Osteoblast (primary cell): ENCODE measurements around the gene RCOR1. TPM values are rescaled to one million over a fixed set of nuclear protein-coding genes. Genes with fewer than 3 reads are reported as not detected.

Experiments used
- DNase-seq: peaks from one replicate; pipeline ENCODE4 v3.0.0; 2011; ENCODE audit warnings: low spot score, mixed read lengths; ENCODE audit not compliant: insufficient read length; ENCODE audit errors: missing footprints
- H2AFZ ChIP-seq: 2 replicates; pipeline ENCODE4 v1.6.0; 2011; ENCODE audit warnings: mild to moderate bottlenecking, low read length
- H3K27ac ChIP-seq: 2 replicates; pipeline ENCODE4 v1.5.1; 2011; ENCODE audit warnings: mild to moderate bottlenecking, low read depth, low read length, moderate library complexity
- H3K27me3 ChIP-seq: 2 replicates; pipeline ENCODE4 v1.6.0; 2012; ENCODE audit warnings: mild to moderate bottlenecking, control low read depth, inconsistent platforms, low read length, moderate library complexity; ENCODE audit not compliant: insufficient read depth
- H3K36me3 ChIP-seq: 2 replicates; pipeline ENCODE4 v1.5.1; 2011; ENCODE audit warnings: mild to moderate bottlenecking, low read length, control low read depth, moderate library complexity; ENCODE audit not compliant: insufficient read depth
- H3K4me1 ChIP-seq: 2 replicates; pipeline ENCODE4 v1.5.1; 2011; ENCODE audit warnings: mild to moderate bottlenecking, low read length, control low read depth, moderate library complexity; ENCODE audit not compliant: insufficient read depth
- H3K4me2 ChIP-seq: 2 replicates; pipeline ENCODE4 v1.6.0; 2011; ENCODE audit warnings: mild to moderate bottlenecking, low read length; ENCODE audit not compliant: insufficient read depth
- H3K4me3 ChIP-seq: fragments of 200-600 bp; sonication (generic); 3 replicates; pipeline ENCODE4 v1.5.1; 2012; ENCODE audit warnings: mild to moderate bottlenecking, low read length, inconsistent platforms; ENCODE audit not compliant: insufficient read depth
- H3K79me2 ChIP-seq: 2 replicates; pipeline ENCODE4 v1.6.0; 2012; ENCODE audit warnings: mild to moderate bottlenecking, low read length, control low read depth, inconsistent platforms; ENCODE audit not compliant: insufficient read depth
- H3K9me3 ChIP-seq: 2 replicates; pipeline ENCODE4 v1.5.1; 2011; ENCODE audit warnings: low read depth, low read length, control low read depth
- H4K20me1 ChIP-seq: 2 replicates; pipeline ENCODE4 v1.6.0; 2012; ENCODE audit warnings: mild to moderate bottlenecking, low read length, control low read depth; ENCODE audit not compliant: insufficient read depth
- total RNA-seq: library from RNA; depleted of rRNA; stranded (reverse); fragments of >200 nt; gene quantifications from 2 replicates; pipeline ENCODE4 v1.2.3, GENCODE V29; 2012
- TF ChIP-seq, protein P1 (sequence below): IDR thresholded peaks from 2 replicates; pipeline ENCODE4 v1.5.1; 2011; ENCODE audit warnings: mild to moderate bottlenecking, low read depth, low read length, moderate library complexity; ENCODE audit errors: extremely low read depth

Gene RCOR1
- total RNA-seq, 1 donor, result 11.6 TPM

- Histone ChIP-seq H3K4me3 (no peak overlapping the region), H3K27ac (no peak overlapping the region), H3K4me1 (no peaks in the 10 kb centered on the region), H4K20me1 (no peaks in the 10 kb centered on the region), H2AFZ (no peak overlapping the region), H3K79me2 (no peaks in the 10 kb centered on the region), H3K27me3 (no peaks in the 10 kb centered on the region), H3K9me3 (no peaks in the 10 kb centered on the region), H3K36me3 (peaks cover 33% of the 10 kb centered on the region), H3K4me2 (no peak overlapping the region)
- DNase-seq, result peak; percentile 53
- TF ChIP-seq, protein P1, sequence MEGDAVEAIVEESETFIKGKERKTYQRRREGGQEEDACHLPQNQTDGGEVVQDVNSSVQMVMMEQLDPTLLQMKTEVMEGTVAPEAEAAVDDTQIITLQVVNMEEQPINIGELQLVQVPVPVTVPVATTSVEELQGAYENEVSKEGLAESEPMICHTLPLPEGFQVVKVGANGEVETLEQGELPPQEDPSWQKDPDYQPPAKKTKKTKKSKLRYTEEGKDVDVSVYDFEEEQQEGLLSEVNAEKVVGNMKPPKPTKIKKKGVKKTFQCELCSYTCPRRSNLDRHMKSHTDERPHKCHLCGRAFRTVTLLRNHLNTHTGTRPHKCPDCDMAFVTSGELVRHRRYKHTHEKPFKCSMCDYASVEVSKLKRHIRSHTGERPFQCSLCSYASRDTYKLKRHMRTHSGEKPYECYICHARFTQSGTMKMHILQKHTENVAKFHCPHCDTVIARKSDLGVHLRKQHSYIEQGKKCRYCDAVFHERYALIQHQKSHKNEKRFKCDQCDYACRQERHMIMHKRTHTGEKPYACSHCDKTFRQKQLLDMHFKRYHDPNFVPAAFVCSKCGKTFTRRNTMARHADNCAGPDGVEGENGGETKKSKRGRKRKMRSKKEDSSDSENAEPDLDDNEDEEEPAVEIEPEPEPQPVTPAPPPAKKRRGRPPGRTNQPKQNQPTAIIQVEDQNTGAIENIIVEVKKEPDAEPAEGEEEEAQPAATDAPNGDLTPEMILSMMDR, result no peak
Measured at GRCh38 chr14:102729268-102729667, 136.8 kb downstream of the RCOR1 start.

DNA sequence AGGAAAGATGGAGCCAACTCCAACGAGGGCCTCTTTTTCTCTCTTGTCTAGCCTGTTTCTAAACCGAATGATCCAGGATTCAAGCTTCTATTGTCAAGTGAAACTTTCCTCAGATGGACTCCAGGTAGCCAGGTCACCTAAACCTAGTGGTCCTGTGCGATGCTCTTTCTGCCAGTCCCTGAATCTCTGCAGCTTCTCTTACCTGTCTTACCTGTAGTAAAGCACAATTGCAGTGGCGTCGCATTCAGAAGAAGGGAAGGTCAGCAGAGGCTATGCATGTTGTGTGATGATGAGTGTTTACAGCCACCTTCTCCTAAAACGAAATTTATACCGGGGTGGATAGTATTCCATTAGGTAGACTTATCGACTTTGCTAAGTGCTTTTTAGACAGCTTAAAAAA lies 137.4 kb downstream of the RCOR1 start:
- Histone ChIP-seq H3K27ac (no peak overlapping the region), H4K20me1 (no peaks in the 10 kb centered on the region), H3K4me2 (no peak overlapping the region), H3K4me3 (no peak overlapping the region), H3K36me3 (peaks cover 28% of the 10 kb centered on the region), H3K4me1 (no peaks in the 10 kb centered on the region), H3K79me2 (no peaks in the 10 kb centered on the region), H2AFZ (no peak overlapping the region), H3K9me3 (no peaks in the 10 kb centered on the region), H3K27me3 (no peaks in the 10 kb centered on the region)
- TF ChIP-seq, protein P1, result no peak
- no peak for DNase-seq

DNA sequence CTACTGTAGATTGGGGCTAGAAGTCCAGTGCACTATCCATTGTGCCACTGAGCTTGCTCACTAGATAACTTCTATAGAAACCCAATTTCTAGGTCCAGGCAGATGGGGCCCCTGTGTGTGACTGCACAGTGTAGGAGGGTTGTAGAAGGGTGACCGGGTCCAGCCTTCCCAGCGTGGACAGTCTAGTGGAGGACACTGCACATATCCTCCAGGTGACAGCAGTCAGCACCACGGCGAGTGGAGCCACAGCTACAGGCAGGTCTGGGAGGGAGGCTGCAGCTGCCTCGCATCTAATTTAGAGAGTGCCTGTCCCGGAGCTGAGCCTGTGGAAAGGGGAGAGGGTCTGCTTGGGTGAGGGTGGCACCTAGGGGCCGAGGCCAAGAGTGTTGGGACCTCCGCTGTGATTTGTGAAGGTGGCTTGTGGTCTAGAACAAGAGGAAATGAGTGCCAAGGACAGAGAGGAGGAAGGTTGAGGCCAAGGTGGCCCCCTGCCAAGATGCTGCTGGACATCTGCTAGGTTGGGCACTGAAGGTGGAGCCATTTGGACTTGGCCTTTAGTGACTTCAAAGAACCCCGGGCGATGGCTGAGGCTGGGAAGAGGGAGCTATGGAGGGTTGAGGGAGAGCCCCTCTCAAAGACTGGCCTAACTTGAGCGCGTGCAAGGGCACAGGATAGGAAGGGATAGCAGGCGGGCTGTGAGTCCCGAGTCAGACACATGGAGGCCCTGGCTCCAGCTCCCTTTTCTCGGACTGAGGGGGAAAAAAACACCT lies 138.8 kb downstream of the RCOR1 start:
- Histone ChIP-seq H3K27ac (no peak overlapping the region), H3K4me2 (no peak overlapping the region), H3K4me3 (no peak overlapping the region), H4K20me1 (no peaks in the 10 kb centered on the region), H3K9me3 (no peaks in the 10 kb centered on the region), H2AFZ (no peak overlapping the region), H3K79me2 (no peaks in the 10 kb centered on the region), H3K4me1 (no peaks in the 10 kb centered on the region), H3K27me3 (no peaks in the 10 kb centered on the region), H3K36me3 (peaks cover 26% of the 10 kb centered on the region)
- no peak for DNase-seq
- TF ChIP-seq, protein P1, result no peak

DNA sequence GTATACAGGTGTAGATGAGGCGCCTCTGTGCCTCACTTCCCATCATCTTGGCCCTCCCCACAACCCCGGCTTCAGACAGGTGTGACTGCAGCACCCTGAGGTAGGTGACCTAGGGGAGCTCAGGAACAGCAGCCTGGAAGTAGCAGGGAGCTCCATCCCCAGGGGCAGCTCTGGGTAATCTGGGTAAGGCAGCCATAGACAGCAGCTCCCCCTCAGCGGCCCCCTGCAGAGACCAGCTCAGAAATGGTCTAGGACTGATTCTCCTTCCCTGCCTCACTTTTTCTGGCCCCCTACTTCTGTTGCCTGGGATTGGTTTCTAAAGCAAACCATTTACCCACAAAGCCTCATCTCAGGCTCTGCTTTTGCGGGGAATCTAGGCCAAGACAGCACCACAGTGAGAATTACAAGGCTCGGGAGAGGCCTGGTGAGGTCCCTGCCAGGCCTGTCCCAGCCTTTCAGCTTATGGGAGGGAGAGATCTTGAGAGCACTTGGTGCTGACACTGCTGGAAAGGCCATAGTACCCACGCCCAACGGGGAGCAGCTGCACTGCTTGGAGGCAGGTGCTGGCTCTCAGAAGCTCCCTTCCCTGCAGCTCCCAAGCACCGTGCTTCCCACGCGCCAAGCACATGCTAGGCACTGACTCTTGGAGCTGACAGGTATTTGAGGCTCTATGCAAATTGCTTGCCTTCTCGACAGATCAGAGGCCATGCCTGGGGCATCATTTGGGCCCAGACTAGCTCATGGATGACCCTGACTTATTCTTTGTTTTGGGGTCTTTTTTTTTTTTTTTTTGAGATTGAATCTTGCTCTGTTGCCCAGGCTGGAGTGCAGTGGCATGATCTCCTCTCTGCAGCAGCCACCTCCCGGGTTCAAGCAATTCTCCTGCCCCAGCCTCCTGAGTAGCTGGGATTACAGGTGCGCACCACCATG lies 139.7 kb downstream of the RCOR1 start:
- H3K9me3 ChIP-seq, result no peaks in the 10 kb centered on the region
- no peaks in the 10 kb centered on the region for H3K79me2 ChIP-seq
- H4K20me1 ChIP-seq, result no peaks in the 10 kb centered on the region
- no peak for DNase-seq
- no peak overlapping the region for H3K4me3 ChIP-seq
- no peaks in the 10 kb centered on the region for H3K4me1 ChIP-seq
- no peak overlapping the region for H2AFZ ChIP-seq
- no peak overlapping the region for H3K4me2 ChIP-seq
- H3K27me3 ChIP-seq, result no peaks in the 10 kb centered on the region
- TF ChIP-seq, protein P1, result no peak
- H3K36me3 ChIP-seq, result peaks cover 18% of the 10 kb centered on the region
- no peak overlapping the region for H3K27ac ChIP-seq
